Lung (tissue), 12 donors: ENCODE measurements around the gene MAD2L2. TPM values are rescaled to one million over a fixed set of nuclear protein-coding genes. Genes with fewer than 3 reads are reported as not detected.

Experiments
- ATAC-seq: fragments of 200-7000 bp; cut with Tn5 transposase; one replicate; pipeline ENCODE4 v1.9.1; 2020; ENCODE audit warnings: moderate number of reproducible peaks; ENCODE audit not compliant: insufficient read depth, low FRiP score
- DNase-seq, 3 donors: peaks; one replicate each; pipeline ENCODE4 v3.0.0-alpha.2; 2013 to 2017
- H3K27ac ChIP-seq, 2 donors: one replicate each; pipeline ENCODE4 v1.5.1; 2013; ENCODE audit warnings: mild to moderate bottlenecking in 2 of 2, moderate library complexity in 2 of 2, control low read depth in 1 of 2, inconsistent platforms in 1 of 2, low read depth in 1 of 2, low read length in 1 of 2
- H3K27me3 ChIP-seq, 3 donors: one replicate each; pipeline ENCODE4 v1.5.1; 2013; ENCODE audit warnings: low read length in 2 of 3; ENCODE audit not compliant: control insufficient read depth in 3 of 3, insufficient read depth in 3 of 3
- H3K36me3 ChIP-seq, 4 donors: one replicate each; pipeline ENCODE4 v1.5.1; 2013; ENCODE audit warnings: low read length in 4 of 4, mild to moderate bottlenecking in 1 of 4, moderate library complexity in 1 of 4; ENCODE audit not compliant: control insufficient read depth in 4 of 4, insufficient read depth in 4 of 4
- H3K4me1 ChIP-seq, 5 donors: one replicate each; pipeline ENCODE4 v1.5.1; 2013; ENCODE audit warnings: low read length in 5 of 5, mild to moderate bottlenecking in 2 of 5, moderate library complexity in 1 of 5; ENCODE audit not compliant: control insufficient read depth in 5 of 5, insufficient read depth in 5 of 5
- H3K4me3 ChIP-seq: one replicate; pipeline ENCODE4 v1.5.1; 2013; ENCODE audit warnings: mild to moderate bottlenecking, control low read depth, moderate library complexity
- H3K9ac ChIP-seq, 2 donors: one replicate each; pipeline ENCODE4 v1.5.1; 2013; ENCODE audit warnings: low read length in 2 of 2, control low read depth in 1 of 2; ENCODE audit not compliant: insufficient read depth in 1 of 2
- H3K9me3 ChIP-seq, 4 donors: one replicate each; pipeline ENCODE4 v1.5.1; 2013; ENCODE audit warnings: low read length in 3 of 4, mild to moderate bottlenecking in 1 of 4, moderate library complexity in 1 of 4; ENCODE audit not compliant: control insufficient read depth in 4 of 4, insufficient read depth in 3 of 4
- CTCF ChIP-seq: IDR thresholded peaks from 2 replicates; pipeline ENCODE4 v1.5.1; 2012; ENCODE audit warnings: mild to moderate bottlenecking; ENCODE audit errors: control extremely low read depth, extremely low read depth
- WGBS, 2 donors: extraction: QIAGEN DNeasy Blood & Tissue Kit; methylation state at CpG; one replicate each; pipeline ENCODE4 v1.1.7; 2013; 5-methylcytosine and 5-hydroxymethylcytosine counted together
- polyA plus RNA-seq, 2 donors: library from polyadenylated mRNA; stranded (reverse); fragments of 200-250 nt; gene quantifications; one replicate each; pipeline ENCODE4 v1.2.1, GENCODE V29; 2013
- total RNA-seq, 2 donors: library from RNA; depleted of rRNA in 1 of 2; stranded (reverse); fragments of >200 nt in 1 of 2; gene quantifications; one replicate each; pipeline ENCODE4 v1.2.1, GENCODE V29; 2014 to 2021
- donor health status: control.
- donor health status: control.
- donor health status: Bipolar disorder and iron deficiency.
- donor health status: healthy.
- donor health status: DM: yes; HTN: yes; CAD: no.

Gene MAD2L2
- total and polyA plus RNA-seq, 4 donors = 23.4 to 61.9 (median 30.5) TPM

DNA sequence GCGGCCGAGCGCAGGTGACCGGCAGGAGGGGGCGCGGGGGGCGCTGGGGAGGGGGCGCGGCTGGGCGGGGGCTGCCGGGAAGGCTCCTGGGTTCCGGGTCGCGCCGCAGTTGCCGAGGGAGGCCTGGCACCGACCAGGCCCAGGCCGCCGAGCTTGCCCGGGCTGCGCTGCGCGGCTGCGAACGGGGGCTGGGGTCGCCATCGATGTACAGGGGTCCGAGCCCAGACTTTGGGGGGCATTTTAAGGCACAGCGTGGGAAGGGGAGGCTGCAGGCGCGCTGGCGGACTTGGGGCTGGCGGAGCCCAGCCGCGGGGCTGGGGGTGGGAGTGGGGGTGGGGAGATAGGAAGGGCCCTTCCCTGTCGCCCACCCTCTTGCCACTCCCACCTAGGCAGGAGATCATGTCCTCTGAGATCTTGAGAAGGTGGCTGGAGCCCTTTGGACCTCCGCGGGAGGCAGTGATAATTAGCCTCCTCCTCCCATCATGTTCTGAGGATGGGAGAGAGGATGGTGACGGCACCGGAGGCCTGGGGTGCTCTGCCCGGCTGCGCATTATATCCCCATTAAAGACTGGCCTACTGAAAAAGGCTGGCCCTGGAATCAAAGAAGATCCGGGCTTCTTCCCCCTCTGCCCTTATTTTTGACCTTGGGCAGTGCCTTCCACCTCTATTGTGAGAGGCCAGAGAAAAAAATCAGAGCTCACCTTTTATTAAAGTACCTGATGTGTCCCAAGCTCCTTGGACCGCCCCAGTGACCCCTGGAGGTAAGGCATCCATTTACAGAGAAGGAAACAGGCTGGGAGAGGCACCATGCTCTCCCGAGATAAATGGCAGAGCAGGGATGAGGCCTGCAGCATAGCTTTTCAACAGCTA lies 25.8 kb downstream of the MAD2L2 start:
- no peak for ATAC-seq
- peaks cover 0 to 15% (median 7%) of the 10 kb centered on the region in 3 donors for H3K27me3 ChIP-seq
- no peak for DNase-seq
- TF ChIP-seq CTCF = no peak
- WGBS, 2 donors = 11 to 17% methylated on average over 21 to 44 of the region's 45 CpGs
- peak overlapping the region; percentile 18 for H3K4me3 ChIP-seq
- H3K4me1 ChIP-seq = peaks cover 0 to 8% (median 0%) of the 10 kb centered on the region in 5 donors
- H3K27ac ChIP-seq = no peak overlapping the region
- no peaks in the 10 kb centered on the region for H3K9me3 ChIP-seq
- H3K36me3 ChIP-seq = peaks cover 0 to 8% (median under 1%) of the 10 kb centered on the region in 4 donors
- no peak overlapping the region for H3K9ac ChIP-seq

GRCh38 chr1:11654137-11654938 lies 26.6 kb downstream of the MAD2L2 start, which contains the start of the genes FBXO2 and FBXO44:
Gene FBXO2, minus strand, starts transcription at chr1:11654429. Its CDS starts 89 bp downstream, at chr1:11654340.
Gene FBXO44, plus strand, starts transcription at chr1:11654877. Its CDS starts 959 bp downstream, at chr1:11655836.
- Histone ChIP-seq H3K9me3 (no peaks in the 10 kb centered on the region), H3K4me1 (peaks cover 0 to 12% (median under 1%) of the 10 kb centered on the region in 5 donors), H3K27me3 (peaks cover 0 to 23% (median 15%) of the 10 kb centered on the region in 3 donors), H3K4me3 (peak within 1 kb of the TSS; percentile 21), H3K27ac (no peak within 1 kb of the TSS), H3K9ac (no peak within 1 kb of the TSS), H3K36me3 (peaks cover 0 to 5% (median under 1%) of the 10 kb centered on the region in 4 donors)
- TF ChIP-seq CTCF = no peak
- peak in 2 of 3 donors; percentile 32 to 56 for DNase-seq
- 6 to 11% methylated on average over 29 to 94 of the region's 94 CpGs for WGBS, 2 donors
- ATAC-seq = peak; percentile 71

GRCh38 chr1:11653861-11654136 lies 27.1 kb downstream of the MAD2L2 start:
- Histone ChIP-seq H3K36me3 (peaks cover 0 to 4% (median under 1%) of the 10 kb centered on the region in 4 donors), H3K9ac (no peak overlapping the region), H3K27ac (no peak overlapping the region), H3K27me3 (peaks cover 0 to 28% (median 16%) of the 10 kb centered on the region in 3 donors), H3K4me3 (no peak overlapping the region), H3K9me3 (no peaks in the 10 kb centered on the region), H3K4me1 (peaks cover 0 to 14% (median 3%) of the 10 kb centered on the region in 5 donors)
- no peak for ATAC-seq
- no peak for DNase-seq
- 71 to 79% methylated on average over 7 of the region's 7 CpGs for WGBS, 2 donors
- no peak for TF ChIP-seq CTCF
